HCT116 (cell line): Measurements from ENCODE around the gene AOPEP. TPM values are rescaled to one million over a fixed set of nuclear protein-coding genes. Genes with fewer than 3 reads are reported as not detected.

Experiments
- ATAC-seq: fragments of 200-7000 bp; cut with Tn5 transposase; 2 replicates; pipeline ENCODE4 v1.9.1; 2020; ENCODE audit warnings: mild to moderate bottlenecking, moderate library complexity
- BruUV-seq: library from RNA; stranded (reverse); fragments of 400-500 nt; replicated peaks from 2 replicates; lab custom pipeline; 2021; lab: Mats Ljungman, UMichigan
- CTCF ChIA-PET: fragments of 300-600 bp; sonication (Branson Sonifier 250); formaldehyde crosslinking; loops from one replicate; lab custom pipeline; 2021; ENCODE audit warnings: antibody characterized with exemption; lab: Charles Lee
- POLR2A ChIA-PET: fragments of 300-600, 350-600 bp; sonication (Branson Sonifier 250); formaldehyde crosslinking; loops from one replicate; lab custom pipeline; 2021; ENCODE audit warnings: antibody characterized with exemption; lab: Charles Lee
- RAD21 ChIA-PET, 2 experiments: fragments of 300-600 bp; sonication (Branson Sonifier 250); formaldehyde crosslinking; loops; one replicate each; lab custom pipeline; 2023; ENCODE audit warnings: low total read pairs in 2 of 2; ENCODE audit not compliant: uncharacterized antibody in 2 of 2, unreplicated experiment in 2 of 2, low non-redundant PET in 1 of 2; lab: Charles Lee
- DNase-seq: peaks from one replicate; pipeline ENCODE4 v3.0.0-alpha.2; 2010; ENCODE audit warnings: low read depth, low spot score
- H2AFZ ChIP-seq: fragments of 200-600 bp; shearing (Covaris generic), sonication (generic); 2 replicates; pipeline ENCODE4 v1.6.1; 2017; ENCODE audit warnings: low read depth, mixed run types, mixed read lengths, antibody characterized with exemption, low read length; ENCODE audit not compliant: poor library complexity, severe bottlenecking
- H3K27ac ChIP-seq: 2 replicates; pipeline ENCODE4 v1.5.1; 2012; ENCODE audit warnings: low read depth, low read length
- H3K27me3 ChIP-seq: fragments of 200-600 bp; sonication (generic); 2 replicates; pipeline ENCODE4 v1.6.1; 2016; ENCODE audit warnings: mixed run types, low read length, mixed read lengths; ENCODE audit not compliant: insufficient read depth
- H3K36me3 ChIP-seq, 2 experiments: fragments of 200-500 bp in 1 of 2; fragments of 200-600 bp in 1 of 2; sonication (Bioruptor generic) in 1 of 2; sonication (generic) in 1 of 2; 2 replicates each; pipeline versions ENCODE4 v1.5.1 to v1.6.1; 2014 to 2016; ENCODE audit warnings: low read length in 2 of 2, inconsistent platforms in 1 of 2, mixed read lengths in 1 of 2, mixed run types in 1 of 2; ENCODE audit not compliant: insufficient read depth in 2 of 2, control insufficient read depth in 1 of 2
- H3K4me1 ChIP-seq, 2 experiments: fragments of 200-600 bp in 1 of 2; sonication (generic) in 1 of 2; 2 replicates each; pipeline versions ENCODE4 v1.5.1 to v1.6.1; 2012 to 2017; ENCODE audit warnings: low read length in 2 of 2, inconsistent platforms in 1 of 2, mild to moderate bottlenecking in 1 of 2, mixed read lengths in 1 of 2, mixed run types in 1 of 2, moderate library complexity in 1 of 2; ENCODE audit not compliant: insufficient read depth in 2 of 2, control insufficient read depth in 1 of 2
- H3K4me2 ChIP-seq: fragments of 200-600 bp; sonication (generic); 2 replicates; pipeline ENCODE4 v1.6.1; 2017; ENCODE audit warnings: mixed run types, low read length, mixed read lengths
- H3K4me3 ChIP-seq, 2 experiments: fragments of 200-600 bp in 1 of 2; sonication (generic) in 1 of 2; replicated peaks in 1 of 2; 2 replicates each; pipeline ENCODE4 v1.5.1; 2011 to 2016; ENCODE audit warnings: low read length in 2 of 2, control low read depth in 1 of 2, low read depth in 1 of 2, mild to moderate bottlenecking in 1 of 2, mixed read lengths in 1 of 2, mixed run types in 1 of 2
- H3K79me2 ChIP-seq: fragments of 200-600 bp; sonication (generic); 2 replicates; pipeline ENCODE4 v1.6.1; 2017; ENCODE audit warnings: mild to moderate bottlenecking, mixed run types, low read length, moderate library complexity, mixed read lengths; ENCODE audit not compliant: insufficient read depth
- H3K9ac ChIP-seq: fragments of 200-600 bp; sonication (generic); 2 replicates; pipeline ENCODE4 v1.6.1; 2016; ENCODE audit warnings: low read length, mixed read lengths
- H3K9me2 ChIP-seq: fragments of 200-600 bp; sonication (generic), shearing (Covaris generic); 2 replicates; pipeline ENCODE4 v1.6.1; 2017; ENCODE audit warnings: mixed run types, mild to moderate bottlenecking, moderate library complexity; ENCODE audit not compliant: insufficient read depth
- H3K9me3 ChIP-seq, 2 experiments: fragments of 200-500 bp in 1 of 2; fragments of 200-600 bp in 1 of 2; sonication (Bioruptor generic) in 1 of 2; sonication (generic) in 1 of 2; 2 replicates each; pipeline ENCODE4 v1.6.1; 2014 to 2017; ENCODE audit warnings: low read length in 2 of 2, mixed read lengths in 2 of 2, inconsistent platforms in 1 of 2, low read depth in 1 of 2, mild to moderate bottlenecking in 1 of 2, mixed run types in 1 of 2, moderate library complexity in 1 of 2; ENCODE audit not compliant: control insufficient read depth in 1 of 2, insufficient read depth in 1 of 2
- H4K20me1 ChIP-seq: fragments of 200-600 bp; sonication (generic), shearing (Covaris generic); 2 replicates; pipeline ENCODE4 v1.6.1; 2017; ENCODE audit warnings: mixed run types, mild to moderate bottlenecking, moderate library complexity; ENCODE audit not compliant: insufficient read depth
- ATF3 ChIP-seq: IDR thresholded peaks from 2 replicates; pipeline ENCODE4 v1.6.1; 2012
- CBX3 ChIP-seq: IDR thresholded peaks from 2 replicates; pipeline ENCODE4 v1.6.1; 2012; ENCODE audit warnings: low read depth
- CEBPB ChIP-seq: IDR thresholded peaks from 2 replicates; pipeline ENCODE4 v1.6.1; 2012; ENCODE audit warnings: low read depth
- EGR1 ChIP-seq: IDR thresholded peaks from 2 replicates; pipeline ENCODE4 v1.6.1; 2012; ENCODE audit warnings: low read depth
- EZH2phosphoT487 ChIP-seq: fragments of 200-600 bp; IDR thresholded peaks from 2 replicates; pipeline ENCODE4 v1.6.1; 2018; ENCODE audit warnings: antibody characterized with exemption, borderline replicate concordance
- MAX ChIP-seq: IDR thresholded peaks from 2 replicates; pipeline ENCODE4 v1.6.1; 2012
- POLR2A ChIP-seq: IDR thresholded peaks from 2 replicates; pipeline ENCODE4 v1.7.0; 2011; ENCODE audit warnings: borderline replicate concordance; ENCODE audit not compliant: insufficient read depth, insufficient read length; ENCODE audit errors: extremely low read depth
- POLR2AphosphoS5 ChIP-seq: IDR thresholded peaks from 2 replicates; pipeline ENCODE4 v1.6.1; 2011; ENCODE audit warnings: mild to moderate bottlenecking, low read depth, low read length, moderate library complexity
- REST ChIP-seq: IDR thresholded peaks from 2 replicates; pipeline ENCODE4 v1.6.1; 2012; ENCODE audit warnings: low read depth
- SIN3A ChIP-seq: IDR thresholded peaks from 2 replicates; pipeline ENCODE4 v1.6.1; 2012; ENCODE audit warnings: low read depth
- TCF7L2 ChIP-seq: IDR thresholded peaks from 2 replicates; pipeline ENCODE4 v1.7.0; 2011; ENCODE audit warnings: borderline replicate concordance, inconsistent platforms; ENCODE audit not compliant: insufficient read depth, insufficient read length; ENCODE audit errors: extremely low read depth
- ZBTB33 ChIP-seq: IDR thresholded peaks from 2 replicates; pipeline ENCODE4 v1.6.1; 2011; ENCODE audit warnings: mild to moderate bottlenecking, low read length, moderate library complexity; ENCODE audit not compliant: insufficient replicate concordance; ENCODE audit errors: extremely low read depth
- ZFX ChIP-seq: fragments of 450-650 bp; IDR thresholded peaks from 2 replicates; pipeline ENCODE4 v1.6.1; 2017
- ZNF274 ChIP-seq: fragments of 200-500 bp; sonication (Bioruptor generic); IDR thresholded peaks from 2 replicates; pipeline ENCODE4 v1.6.1; 2014; ENCODE audit warnings: mild to moderate bottlenecking, low read depth, low read length, inconsistent platforms
- intact Hi-C: fragments of 100-400 bp; cut with micrococcal nuclease; formaldehyde crosslinking; loops from 2 replicates; pipeline ENCODE4 v1.10.0; 2022
- total RNA-seq: library from RNA; stranded (reverse); gene quantifications from one replicate; pipeline ENCODE4 v1.2.1, GENCODE V29; 2021; ENCODE audit not compliant: unreplicated experiment

Gene AOPEP
- total RNA-seq, 1 experiment from 2014 or later, result 15.1 TPM

GRCh38 chr9:95031711-95032461 lies 305.4 kb downstream of the AOPEP start:
- Histone ChIP-seq H3K36me3 (no peaks in the 10 kb centered on the region), H3K79me2 (peaks cover 9% of the 10 kb centered on the region; the same call in 1 of the 2 replicates), H3K4me2 (no peak overlapping the region), H3K27ac (no peak overlapping the region), H3K9me2 (no peaks in the 10 kb centered on the region), H3K9ac (no peak overlapping the region), H3K4me1 (no peaks in the 10 kb centered on the region), H2AFZ (no peak overlapping the region), H3K4me3 (no peak overlapping the region), H3K27me3 (no peaks in the 10 kb centered on the region), H3K9me3 (no peaks in the 10 kb centered on the region), H4K20me1 (no peaks in the 10 kb centered on the region)
- TF ChIP-seq EZH2phosphoT487 (no peak), MAX (no peak), EGR1 (no peak), CEBPB (no peak), POLR2A (no peak), SIN3A (no peak), ATF3 (no peak), CBX3 (no peak), ZBTB33 (no peak), POLR2AphosphoS5 (no peak), REST (no peak), TCF7L2 (no peak), ZNF274 (no peak), ZFX (no peak)
- DNase-seq (no peak), ATAC-seq (no peak)
- intact Hi-C loops, result no loop called here
- RAD21 ChIA-PET, result no interaction called here
- POLR2A ChIA-PET, result no interaction called here
- CTCF ChIA-PET, result no interaction called here
- BruUV-seq, result no TSS peak
